Iris pigment epithelial cell (primary cell): ENCODE measurements around the gene PODXL.

Experiments
- DNase-seq: peaks from one replicate; pipeline ENCODE4 v3.0.0-alpha.2; 2011; ENCODE audit warnings: low read depth

PODXL gene

DNA sequence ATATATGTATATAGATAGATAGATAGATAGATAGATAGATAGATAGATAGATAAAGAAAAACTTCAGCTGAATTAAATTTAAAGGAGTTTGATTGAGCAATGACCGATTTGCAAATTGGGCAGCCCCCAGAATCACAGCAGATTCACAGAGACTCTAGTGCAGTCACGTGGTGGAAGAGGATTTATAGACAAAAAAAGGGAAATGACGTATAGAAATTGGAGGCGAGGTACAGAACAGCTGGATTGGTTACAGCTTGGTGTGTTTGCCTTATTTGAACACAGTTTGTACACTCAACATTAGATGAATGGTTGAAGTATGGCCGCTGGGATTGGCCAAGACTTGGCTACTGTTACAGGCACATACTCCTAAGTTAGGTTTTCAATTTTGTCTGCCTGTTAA lies 8.2 kb upstream of the PODXL start:
- DNase-seq: no peak

GRCh38 chr7:131563918-131564317 lies 7.5 kb upstream of the PODXL start:
- no peak for DNase-seq

DNA sequence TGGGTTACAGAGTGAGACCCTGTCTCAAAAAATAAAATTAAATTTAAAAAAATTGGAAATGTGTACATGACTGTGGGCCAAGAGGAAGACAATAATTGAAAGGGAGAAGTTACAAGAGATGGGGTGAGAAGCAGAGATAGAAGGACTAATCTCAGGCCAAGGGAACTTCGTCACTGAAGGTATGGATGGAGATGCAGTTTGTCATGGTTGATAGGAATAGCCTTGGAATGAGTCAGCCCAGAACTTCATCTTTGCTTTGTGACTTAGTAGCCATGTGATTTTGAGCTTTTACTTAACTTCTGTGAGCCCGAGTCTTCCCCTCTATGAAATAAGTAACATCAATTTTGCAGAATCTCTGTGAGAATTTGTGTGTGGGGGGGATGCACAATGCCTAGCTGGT lies 6.5 kb upstream of the PODXL start:
- DNase-seq: no peak

DNA sequence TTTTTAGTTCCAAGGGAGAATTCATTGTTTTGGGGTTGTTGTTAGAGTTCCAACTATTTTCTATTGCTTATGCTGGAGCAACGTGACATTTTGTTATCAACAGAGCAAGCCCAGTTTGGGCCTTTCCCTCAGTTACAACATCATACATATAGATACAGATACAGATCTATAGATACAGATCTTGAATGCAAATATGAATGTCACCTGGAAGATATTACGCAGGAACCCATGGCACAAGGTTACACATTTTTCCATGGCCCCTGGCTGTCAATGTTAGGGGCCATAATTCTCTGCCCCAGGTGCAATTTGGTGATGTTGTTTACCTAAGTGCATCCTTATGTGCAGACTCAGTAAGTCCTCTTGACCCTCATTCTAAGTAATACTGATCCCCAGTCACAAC lies 3.6 kb upstream of the PODXL start:
- DNase-seq: no peak

DNA sequence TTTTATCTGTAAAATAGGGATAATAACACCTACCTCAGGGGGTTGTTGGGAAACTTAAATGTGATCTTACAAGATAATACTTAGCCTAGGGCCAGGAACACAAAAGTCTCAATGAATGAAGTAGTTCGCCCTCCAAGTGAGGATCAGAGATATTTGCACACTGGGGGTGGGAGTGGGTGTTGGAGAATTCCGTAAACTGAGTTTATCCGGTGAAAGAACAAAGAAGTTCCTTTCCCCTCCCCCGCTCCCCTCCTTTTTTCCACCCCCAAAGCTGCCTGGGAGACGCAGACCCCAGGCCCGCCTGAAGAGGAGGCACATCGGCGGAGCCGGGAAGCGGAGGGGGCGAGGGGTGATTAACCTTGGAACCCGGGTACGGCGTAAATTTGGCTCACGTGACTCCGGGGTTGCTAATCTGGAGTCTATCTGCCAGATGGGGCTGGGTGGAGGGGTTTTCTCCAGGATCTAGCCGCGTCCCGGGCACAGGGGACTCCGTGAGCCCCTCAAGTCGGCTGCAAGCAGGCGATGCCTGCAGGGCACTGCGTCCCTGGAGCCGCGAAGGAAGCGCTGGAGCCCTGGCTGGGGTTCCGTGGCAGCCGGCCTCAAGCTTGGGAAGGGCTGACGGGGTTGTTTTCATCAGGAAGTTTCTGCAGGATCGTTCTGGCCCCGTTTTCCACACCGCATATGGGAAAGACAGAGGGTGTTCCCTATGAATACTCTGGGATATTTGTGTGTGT lies 1.4 kb upstream of the PODXL start:
- DNase-seq: no peak

DNA sequence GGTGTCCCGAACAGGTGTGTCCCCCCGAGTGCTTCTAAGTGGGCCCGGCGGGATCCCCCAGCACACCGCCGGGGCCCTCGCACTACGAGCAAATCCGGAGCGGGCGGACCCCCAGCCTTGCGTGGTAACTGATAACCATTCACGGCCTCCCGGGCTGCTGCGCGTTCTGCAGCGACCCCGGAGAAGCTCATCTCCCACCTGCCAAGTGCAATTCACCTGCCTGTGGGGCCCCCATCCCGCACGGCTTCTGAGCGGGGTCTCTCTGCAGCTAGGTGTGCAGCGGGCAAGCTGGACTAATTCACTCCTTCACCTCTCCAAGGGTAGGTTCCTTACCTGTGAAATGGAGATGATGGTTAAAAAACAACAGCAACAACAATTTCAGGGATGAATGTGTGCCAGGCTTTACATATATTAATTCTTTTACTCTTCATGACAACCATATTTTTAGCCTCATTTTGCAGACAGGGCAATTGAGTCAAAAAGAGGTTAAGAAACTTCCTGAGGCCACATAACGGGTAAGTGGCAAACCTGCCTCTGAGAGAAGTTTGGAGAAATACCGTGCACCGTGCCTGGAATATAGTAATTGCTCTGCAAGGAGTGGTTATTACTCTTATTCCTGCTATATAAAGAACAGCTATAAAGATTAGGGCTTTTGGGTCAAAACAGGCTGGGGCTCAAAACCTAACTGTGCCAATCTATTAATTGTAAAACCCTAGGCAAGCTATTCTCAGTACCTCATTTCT lies 652 bp upstream of the PODXL start:
- DNase-seq: no peak

DNA sequence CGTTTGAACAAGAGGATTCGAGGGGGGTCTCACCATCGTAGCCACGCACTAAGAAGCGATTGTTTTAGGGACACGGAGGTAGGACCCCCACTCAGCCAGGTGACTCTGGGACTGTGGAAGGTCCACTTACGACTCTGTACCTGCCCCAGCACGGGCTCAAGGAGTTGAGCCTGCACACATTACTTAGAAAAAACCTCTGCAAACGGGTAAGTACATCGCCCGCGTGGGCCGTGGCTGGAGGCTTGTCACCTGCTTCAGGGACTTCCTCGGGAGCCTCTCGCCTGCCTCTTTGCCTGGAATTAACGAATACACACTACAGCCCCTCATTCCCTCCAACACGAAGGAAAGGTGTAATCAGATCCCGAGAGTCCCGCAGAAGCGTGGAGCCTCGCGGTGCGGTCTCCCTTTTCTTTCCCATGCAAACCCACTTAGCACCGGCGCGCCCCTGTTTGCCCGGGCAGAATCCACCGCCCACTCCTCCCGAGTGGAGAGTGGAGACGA lies 826 bp downstream of the PODXL start:
- DNase-seq: no peak

DNA sequence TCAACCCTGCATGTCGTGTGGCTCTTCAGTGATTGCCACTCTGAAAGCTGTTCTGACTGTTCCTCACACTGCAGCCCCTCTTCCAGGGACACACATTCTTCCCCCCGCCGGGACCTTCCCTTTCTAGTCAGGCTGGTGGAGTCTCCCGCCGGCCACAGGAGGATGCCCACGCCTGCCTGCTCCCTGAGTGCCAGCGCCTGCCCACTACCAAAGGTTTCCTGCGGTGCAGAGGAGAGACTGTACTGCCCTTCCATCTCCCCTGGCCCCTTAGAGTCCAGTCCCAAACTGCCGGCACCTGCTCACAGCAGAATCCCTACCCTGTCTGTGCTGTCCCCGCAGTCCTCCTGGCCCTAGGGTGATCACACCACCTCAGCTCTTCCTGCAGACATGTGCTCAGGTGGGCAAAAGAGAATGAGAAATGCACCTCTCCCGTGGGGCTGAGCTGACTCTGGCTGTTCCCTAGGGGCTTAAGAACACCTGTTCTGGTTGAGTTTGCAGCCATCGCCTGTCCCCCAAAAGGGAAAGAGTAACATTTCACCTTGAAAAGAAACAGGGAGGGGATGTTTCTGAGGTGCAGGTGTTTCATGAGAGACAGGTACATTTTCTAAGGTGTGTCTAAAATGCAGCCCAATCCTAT lies 1.4 kb downstream of the PODXL start:
- DNase-seq: no peak

- DNase-seq: no peak
Measured at GRCh38 chr7:131553931-131554330, 2.5 kb downstream of the PODXL start.

DNA sequence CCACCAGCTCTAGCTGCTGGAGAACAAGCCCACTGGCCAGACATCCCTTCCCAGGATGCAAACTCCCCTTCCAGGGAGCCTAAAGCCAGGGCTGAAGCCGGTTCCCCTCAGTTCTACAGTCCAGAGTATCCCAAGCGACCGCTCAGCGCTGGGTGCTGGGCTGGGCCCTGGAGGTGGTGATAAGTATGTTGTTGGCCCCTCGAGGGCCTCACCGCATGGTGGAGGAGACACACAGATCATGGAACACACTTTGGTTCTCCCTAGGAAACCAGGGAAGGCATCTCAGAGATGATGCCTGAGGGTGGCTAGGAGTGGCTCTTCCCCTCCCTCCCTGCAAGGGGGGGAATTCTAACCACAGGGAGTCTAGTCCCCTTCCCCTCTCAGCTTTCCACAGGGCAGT lies 4.4 kb downstream of the PODXL start:
- no peak for DNase-seq

- DNase-seq: no peak
Measured at GRCh38 chr7:131550846-131551245, 5.6 kb downstream of the PODXL start.

DNA sequence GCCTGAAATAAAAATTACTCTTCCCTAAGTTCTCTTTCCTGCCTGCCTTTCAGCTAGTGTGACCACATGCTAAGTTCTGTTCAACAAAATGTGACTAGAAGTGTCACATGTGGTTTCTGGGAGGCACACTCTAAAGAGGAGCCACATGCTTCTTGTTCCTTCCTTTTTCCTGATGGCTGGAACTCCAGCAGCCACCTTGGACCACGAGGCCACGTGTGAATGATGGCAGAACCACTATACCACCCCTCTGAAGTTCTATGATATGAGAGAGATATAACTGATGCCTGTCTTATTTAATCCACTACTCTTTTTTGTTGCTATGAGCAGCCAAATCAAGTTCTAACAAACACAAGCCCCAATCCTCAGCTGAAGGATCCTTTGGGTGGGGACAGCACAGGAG lies 8.1 kb downstream of the PODXL start:
- no peak for DNase-seq

DNA sequence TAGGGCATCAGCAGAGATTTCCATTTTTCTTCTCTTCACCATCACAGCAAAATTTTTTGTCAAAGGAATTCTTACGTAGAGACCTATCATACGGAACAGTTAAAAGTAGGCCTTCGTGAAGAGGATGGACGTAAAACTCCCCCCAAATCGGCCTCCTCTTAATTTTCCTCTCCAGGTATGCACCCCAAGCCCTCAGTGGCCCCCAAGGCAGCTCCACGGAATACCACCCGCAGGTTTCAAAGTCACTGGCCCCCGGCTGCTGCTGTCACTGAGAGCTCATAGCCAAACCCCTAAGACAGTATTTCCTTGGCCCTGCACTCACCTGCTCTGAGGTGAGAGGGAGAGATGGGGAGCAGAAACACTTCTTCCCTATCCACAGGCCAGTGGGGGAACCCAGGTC lies 8.8 kb downstream of the PODXL start:
- no peak for DNase-seq

- DNase-seq: no peak
Measured at GRCh38 chr7:131546583-131547141, 9.8 kb downstream of the PODXL start.

DNA sequence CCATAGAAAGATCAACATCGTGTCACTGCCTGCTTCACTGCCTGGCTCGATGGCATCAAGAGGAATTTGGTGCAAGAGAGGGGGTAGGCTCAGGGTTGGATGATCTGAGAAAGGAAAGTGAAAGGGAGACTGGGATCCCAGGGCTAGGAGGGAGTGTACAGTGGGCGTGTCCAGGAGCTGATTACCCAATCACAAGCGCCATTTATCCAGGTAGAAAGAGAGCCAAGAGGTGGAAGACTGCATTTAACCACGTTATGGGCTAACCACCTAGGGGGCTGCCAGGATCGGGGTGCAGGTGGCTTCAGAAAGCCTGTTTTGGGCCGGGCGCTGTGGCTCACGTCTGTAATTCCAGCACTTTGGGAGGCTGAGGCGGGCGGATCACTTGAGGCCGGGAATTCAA lies 10.3 kb downstream of the PODXL start:
- DNase-seq: peak; percentile 23

DNA sequence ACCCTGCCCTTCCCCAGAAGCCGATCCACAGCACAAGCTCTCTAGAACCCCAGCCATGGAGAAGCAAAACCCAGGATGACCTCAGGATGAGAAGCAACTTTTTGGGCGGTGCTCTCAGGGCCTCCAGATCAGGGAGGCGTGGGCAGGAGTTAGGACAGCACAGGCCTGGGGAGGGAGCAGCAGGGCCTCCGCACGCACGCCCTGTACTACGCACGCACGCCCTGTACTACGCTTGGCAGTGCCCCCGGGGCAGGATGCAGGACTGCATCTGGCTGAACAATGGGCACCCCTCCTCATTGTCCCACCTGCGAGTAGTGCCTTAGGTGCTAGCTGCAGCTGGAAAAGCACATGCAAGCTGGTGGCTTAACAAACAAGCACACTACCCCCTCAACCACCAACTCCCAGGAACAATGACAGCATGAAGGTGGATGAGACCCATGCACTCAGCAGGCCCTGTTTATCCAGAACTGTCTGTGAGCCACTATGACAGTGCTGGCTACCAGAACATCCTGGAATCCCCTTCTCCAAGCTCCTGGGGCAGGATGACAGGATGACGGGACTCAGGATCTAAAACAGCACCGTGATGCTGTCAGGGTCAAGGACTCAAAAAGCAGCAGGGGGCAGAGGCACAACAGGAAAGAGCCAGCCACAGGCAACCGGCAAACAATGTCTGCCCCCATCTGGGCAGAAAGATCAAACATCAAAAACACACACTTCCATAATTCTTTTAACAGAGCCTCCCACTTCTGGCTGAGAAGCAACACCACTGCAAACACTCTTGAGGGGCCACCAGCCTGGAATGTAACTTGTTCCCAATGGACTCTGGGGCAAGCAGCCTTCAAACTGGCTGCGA lies 11.8 kb downstream of the PODXL start:
- DNase-seq: no peak

DNA sequence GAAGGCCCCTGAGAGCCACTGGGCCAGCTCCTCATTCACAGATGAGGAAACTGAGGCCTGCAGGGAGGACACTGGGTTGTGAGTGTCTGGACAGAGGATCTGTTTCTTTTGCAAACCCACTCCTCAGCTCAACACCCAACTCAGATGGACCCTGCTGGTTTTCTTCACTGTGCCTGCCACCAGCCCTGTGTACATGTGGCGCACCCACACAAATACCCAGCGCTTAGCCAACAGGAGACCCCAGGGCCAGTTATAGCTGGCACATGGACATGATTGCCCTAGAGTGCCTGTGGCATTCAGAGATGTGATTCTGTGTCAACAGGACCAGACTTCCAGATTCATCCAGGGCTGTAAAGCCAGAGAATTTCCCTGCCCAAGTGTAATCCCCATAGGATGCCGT lies 12.4 kb downstream of the PODXL start:
- no peak for DNase-seq

- DNase-seq: no peak
Measured at GRCh38 chr7:131543298-131543697, 13.1 kb downstream of the PODXL start.

- DNase-seq: no peak
Measured at GRCh38 chr7:131540491-131541162, 15.8 kb downstream of the PODXL start.

- DNase-seq: no peak
Measured at GRCh38 chr7:131538813-131539179, 17.6 kb downstream of the PODXL start.

DNA sequence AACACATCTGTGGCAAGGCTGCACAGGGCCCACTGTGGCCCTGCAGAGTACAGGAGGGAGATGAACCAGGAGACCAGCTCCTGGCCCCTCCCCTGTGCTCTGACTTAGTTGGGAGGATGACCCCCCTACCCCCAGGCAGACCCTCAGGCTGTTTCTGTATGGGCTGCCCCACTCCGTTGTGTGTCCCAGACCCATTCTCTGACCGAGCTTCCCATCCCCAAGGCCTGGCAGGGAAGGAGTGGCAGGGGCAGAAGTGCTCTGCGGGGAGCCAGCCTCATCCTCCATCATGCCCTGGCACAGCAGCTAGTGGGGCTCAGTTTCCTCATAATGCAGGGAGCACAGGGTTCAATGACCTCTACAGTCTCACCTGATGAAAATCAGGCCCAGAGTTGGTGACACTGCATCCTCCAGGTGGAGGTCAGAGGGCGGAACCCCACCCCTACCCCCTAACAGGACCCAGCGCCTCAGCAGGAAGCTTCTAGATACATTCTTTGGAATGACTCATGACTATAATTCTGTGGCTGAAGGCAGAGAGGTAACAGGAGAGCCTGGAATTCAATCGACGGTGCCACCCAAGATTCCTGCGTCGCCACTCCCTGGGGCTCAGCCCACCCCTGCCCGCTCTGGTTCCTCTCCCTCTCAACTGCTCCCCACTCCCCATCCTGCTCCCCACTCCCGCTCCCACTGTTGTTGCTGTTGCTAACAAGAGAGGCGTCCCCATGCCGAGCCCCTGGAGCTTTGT lies 18.2 kb downstream of the PODXL start:
- DNase-seq: peak; percentile 39
